HG02678 (cell line): ENCODE results near the gene GTPBP8.

ENCODE experiments used
- ATAC-seq: cut with Tn5 transposase; IDR thresholded peaks from one replicate; pipeline ENCODE4 v1.9.1; 2021; ENCODE audit warnings: mild to moderate bottlenecking, moderate library complexity; ENCODE audit not compliant: unreplicated experiment

GTPBP8 gene

DNA sequence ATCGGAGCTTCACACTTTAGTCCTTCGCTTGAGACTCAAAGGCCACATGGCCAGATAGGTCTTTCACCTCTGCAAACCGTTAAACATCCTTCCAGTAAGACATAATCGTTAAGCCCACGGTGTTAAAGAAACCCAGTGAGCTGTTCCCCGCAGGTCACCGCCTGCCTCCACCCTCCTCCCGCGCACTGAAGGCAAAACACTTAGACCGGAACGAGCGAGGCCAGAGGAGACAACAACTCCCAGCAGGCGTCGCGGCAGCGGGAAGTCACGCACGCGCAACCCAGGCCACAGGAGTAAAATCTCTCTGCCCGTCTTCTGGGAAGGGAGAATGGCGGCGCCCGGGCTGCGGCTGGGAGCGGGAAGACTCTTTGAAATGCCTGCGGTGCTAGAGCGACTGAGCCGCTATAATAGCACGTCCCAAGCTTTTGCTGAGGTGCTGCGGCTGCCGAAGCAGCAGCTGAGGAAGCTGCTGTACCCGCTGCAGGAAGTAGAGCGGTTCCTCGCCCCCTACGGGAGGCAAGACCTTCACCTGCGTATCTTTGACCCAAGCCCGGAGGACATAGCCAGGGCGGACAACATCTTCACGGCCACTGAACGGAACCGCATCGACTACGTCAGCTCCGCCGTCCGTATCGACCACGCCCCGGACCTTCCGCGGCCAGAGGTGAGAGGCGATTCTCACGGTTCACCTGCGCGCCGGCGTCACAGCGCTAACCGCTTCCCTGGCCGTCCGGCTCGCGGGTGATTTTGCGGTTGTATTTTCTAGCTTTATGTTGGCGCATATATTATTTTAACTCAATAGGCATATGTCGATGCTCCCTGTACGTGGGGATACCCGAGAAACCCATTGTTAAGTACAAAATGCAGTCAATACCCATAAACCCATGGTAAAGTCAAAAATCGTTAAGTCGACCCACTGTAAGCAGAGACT, at the start of gene GTPBP8:
Gene GTPBP8 (plus strand): TSS at position 313 of the 931 bp plus-strand sequence. CDS start 16 bp downstream, at position 329.
- peak; percentile 94 for ATAC-seq

DNA sequence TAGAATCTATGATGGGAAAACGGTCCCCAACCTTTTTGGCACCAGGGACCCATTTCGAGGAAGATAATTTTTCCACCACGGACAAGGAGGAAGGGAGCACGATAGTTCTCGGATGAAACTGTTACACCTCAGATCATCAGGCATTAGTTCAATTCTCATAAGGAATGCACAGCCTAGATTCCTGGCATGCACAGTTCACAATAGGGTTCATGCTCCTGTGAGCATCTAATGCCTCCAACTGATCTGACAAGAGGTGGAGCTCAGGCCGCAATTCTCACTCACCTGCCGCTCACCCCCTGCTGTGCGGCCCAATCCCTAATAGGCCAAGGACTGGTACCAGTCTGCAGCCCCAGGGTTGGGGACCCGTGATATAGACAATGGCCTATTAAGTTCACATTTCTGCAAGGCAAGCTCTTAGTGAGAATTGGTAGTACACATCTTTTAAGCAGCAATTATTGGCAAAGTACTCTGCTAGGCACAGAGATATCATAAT, 42.4 kb upstream of the GTPBP8 start:
- ATAC-seq, result no peak

- no peak for ATAC-seq
Measured at GRCh38 chr3:112956351-112956750, 34.4 kb upstream of the GTPBP8 start.

GRCh38 chr3:112958811-112959560, 31.8 kb upstream of the GTPBP8 start:
- ATAC-seq, result no peak

GRCh38 chr3:112963683-112964082, 27.1 kb upstream of the GTPBP8 start:
- no peak for ATAC-seq

DNA sequence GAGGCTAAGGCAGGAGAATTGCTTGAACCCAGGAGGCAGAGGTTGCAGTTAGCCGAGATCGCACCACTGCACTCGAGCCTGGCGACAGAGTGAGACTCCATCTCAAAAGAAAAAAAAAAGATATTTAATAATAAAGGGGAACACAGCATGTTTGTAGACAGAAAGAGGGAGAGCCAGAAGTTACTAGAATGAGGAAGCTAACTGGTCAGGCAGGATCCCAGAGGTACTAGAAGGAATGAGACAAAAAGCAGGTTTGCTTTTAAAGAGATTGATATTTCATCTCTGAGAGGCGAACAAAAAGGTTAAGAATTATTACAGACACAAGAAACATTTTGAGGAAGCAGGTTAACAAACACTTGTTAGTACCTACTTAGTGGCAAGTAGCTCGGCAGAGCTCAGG, 25.1 kb upstream of the GTPBP8 start:
- no peak for ATAC-seq

DNA sequence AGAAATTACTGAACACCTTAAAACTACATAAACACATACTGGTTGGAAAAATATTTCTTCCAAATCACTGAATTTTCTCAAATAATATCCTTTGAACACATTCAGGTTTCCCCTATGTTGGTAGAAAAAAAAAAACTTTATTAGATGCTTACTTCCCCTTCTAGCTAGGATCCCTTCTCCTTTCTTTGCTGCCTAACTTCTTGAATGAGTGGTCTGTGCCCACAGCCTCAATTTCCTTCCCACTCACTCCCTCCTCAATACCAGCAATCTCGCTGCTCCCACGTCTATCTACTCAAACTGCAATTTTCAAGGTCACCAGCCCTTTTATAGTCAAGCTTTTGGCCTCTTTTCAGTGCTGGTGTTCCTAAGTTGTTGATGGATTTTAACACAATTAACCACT, 24.2 kb upstream of the GTPBP8 start:
- ATAC-seq, result no peak

DNA sequence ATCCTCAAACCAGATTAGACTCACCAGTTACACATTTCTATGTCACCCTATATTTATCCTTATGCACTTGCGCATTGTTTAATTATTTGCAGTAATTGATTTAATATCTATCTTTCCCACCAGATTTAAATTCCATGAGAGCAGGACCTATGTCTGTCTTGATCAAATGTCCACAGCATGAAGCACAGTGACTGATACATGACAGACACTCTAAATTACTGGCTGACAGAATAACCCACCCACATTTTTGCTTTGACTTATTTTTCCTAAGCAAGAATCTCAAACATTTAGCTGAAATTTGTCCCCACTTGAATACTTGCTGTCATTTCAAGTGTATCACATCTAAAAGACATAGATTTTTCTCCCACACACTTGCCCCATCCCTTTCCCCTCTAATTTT, 23.4 kb upstream of the GTPBP8 start:
- no peak for ATAC-seq

DNA sequence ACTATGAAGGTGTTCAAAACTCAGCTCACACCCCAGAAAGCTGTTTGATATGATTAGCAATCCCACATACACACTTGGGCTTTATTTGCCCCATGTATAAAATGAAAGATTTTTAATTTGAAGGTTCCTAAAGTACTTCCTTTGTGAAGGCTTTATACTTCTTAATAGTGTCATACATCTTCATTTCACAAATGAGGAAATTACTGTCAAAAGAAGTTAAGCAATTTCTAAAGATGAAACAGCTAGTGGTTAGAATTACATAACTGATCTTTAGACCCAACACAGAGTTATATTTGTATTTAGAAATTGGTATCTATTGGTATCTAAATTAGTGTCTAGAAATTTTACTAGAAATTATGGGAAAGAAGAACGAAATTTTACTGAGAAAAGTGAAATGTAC, 23.0 kb upstream of the GTPBP8 start:
- no peak for ATAC-seq

DNA sequence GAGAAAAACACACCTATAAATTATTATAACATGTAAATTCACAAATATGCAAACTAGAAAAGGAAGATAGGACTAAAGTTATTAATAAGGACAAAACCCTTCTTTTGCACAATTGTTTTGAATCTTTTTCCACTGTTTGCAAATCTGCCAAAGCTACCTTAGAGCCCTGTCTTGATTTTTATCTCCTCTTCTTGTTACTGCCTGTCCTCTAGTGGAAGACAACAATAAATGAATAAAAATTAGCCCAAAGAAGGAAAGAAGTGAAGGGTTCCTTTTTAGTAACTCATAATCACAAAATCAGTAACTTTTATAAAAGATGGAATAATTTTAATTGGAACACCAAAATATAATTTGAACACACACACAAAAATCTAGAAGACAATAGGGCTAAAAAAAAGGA, 18.6 kb upstream of the GTPBP8 start:
- ATAC-seq, result no peak

DNA sequence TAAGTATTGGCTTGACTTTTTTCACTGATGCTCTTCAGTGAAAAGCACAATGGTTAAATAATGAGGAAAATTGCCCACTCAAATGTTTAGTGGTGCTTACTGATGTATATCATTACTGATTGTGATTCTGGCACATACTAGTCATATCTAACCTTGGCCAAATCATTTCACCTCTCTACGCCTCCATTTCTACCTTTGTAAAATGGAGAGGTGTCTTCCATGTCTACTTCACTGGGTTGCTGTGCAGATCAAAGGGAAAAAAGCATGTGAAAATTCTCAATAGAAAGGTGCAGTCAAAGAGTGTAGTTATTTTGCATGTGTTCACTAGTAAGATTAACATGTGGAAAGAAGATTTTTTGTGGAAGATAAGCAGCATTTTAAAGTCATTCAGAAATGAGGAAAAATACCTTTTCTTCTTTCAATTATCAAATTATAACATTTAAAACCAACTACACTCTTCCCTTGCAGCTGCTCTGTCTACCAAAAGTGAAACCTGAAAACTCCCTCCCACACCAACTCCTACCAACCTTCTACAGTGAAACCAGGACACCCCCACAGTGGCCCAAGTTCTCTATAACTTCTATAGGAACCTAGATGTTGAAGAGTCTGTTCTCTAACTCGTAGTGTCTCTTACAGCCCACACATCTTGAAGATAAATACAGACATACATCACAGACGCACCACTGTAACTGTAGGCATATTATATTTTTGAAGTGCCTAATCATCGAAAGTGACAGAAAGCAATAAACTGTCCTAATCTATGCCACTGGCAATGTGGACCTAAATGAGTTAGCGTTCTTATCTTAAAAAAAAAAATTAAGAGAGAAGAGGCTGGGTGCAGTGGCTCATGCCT, 17.2 kb upstream of the GTPBP8 start:
- peak; percentile 93 for ATAC-seq

DNA sequence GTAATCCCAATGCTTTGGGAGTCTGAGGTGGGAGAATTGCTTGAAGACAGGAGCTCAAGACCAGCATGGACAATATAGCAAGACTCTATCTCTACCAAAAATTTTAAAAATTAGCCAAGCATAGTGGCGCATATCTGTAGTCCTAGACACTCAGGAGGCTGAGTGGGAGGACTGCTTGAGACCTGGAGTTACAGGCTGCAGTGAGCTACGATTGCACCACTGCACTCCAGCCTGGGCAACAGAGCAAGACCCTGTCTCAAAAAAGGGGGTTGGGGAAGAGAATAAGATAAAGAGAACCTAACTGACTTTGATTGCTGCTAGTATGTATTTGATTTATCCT, 16.6 kb upstream of the GTPBP8 start:
- no peak for ATAC-seq

DNA sequence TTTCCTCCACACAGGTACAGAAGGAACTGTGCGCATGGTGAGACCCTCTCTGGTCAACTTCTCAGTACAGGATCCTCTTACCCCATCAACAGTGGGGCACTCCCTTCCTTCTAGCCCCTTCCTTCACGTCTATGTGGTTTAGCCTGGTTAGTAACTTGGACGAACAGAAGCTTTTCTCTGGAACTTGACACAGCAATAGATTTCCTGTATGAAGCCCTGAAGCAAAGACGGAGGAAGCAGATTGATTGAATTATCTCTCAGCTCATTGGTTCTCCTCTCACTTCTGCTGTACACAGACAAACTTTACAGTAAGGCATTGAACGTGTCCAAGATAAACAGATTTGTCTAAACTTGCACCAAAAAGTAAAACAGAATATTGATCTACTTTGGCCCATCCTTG, 15.9 kb upstream of the GTPBP8 start, which contains the start of gene CD200R1:
Gene CD200R1 (minus strand): TSS at position 210 of the 400 bp plus-strand sequence. CDS start 246 bp downstream, outside the sequence.
- no peak for ATAC-seq

DNA sequence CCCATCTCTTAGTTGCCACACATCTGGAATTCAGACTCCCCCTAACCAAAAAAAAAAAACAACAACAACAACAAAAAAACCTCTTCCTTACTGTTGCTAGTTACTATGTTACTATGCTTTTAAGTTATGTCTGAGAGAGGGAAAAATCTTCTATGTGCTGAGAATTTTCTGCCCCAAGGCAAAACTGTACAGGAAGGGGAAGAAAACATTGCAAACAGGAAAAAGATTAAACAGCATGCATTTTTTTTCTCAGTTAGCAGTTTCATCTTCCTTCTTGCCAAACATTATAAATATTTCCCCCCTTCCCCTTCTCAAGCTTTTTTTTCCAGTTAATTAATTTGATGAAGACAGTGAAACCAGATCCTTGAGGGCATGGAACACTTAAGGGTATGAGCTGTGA, 14.8 kb upstream of the GTPBP8 start:
- ATAC-seq, result no peak

DNA sequence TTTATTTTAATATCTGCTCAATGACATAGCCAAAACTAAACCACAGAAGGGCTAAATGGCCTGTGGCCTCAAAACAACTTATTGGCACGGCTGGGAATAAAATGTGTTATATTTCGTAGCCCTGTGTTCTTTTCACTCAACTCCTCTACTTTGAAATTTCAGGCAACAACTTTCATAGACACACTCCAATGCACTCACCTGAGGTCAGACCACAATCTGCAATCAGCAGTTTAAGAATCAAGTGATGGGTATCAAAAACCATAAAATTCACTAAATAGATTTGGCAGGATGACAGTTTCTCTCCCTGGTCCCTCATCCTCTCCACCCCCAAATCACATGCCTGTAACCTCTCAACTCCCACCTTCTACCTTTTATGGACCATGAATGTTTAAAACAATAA, 13.8 kb upstream of the GTPBP8 start:
- ATAC-seq, result no peak

- no peak for ATAC-seq
Measured at GRCh38 chr3:112979244-112979832, 11.4 kb upstream of the GTPBP8 start.

- no peak for ATAC-seq
Measured at GRCh38 chr3:112980080-112980479, 10.7 kb upstream of the GTPBP8 start.

DNA sequence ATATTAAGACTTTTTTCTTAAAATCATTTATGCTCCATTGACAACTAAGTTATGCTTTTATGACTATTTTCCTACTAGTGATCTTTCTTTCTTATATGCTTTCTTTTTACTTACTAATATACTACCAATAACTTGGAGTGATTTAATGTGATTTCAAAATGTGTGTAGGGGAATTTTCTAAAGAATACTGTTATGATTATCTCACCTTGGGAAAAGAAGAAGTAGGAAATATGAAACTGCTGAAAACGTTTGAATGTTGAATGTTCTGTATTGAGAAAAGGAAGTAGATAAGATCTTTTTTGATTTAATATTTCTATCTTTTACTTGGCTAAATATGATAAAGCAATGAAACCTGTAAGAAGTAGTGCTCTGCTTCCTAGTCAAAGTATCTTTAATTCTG, 8.1 kb upstream of the GTPBP8 start:
- no peak for ATAC-seq

DNA sequence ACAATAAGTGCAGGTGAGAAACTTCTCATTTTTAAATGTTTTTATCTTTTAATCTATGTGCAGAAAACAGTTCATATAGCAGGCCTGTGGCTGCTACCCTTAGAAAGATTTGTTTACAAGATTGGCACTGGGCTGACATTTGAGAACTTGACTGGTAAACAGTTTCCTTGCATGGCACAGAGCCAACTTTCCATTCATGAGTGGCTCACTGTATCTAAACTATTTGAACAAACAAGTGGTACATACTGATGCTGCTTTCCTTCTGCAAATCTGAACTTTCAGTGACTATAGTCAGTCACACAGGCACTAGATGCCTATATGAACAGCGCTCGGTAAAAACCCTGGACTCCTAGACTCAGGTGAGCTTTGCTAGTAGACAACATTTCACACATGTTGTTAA, 6.3 kb upstream of the GTPBP8 start:
- peak; percentile 49 for ATAC-seq

DNA sequence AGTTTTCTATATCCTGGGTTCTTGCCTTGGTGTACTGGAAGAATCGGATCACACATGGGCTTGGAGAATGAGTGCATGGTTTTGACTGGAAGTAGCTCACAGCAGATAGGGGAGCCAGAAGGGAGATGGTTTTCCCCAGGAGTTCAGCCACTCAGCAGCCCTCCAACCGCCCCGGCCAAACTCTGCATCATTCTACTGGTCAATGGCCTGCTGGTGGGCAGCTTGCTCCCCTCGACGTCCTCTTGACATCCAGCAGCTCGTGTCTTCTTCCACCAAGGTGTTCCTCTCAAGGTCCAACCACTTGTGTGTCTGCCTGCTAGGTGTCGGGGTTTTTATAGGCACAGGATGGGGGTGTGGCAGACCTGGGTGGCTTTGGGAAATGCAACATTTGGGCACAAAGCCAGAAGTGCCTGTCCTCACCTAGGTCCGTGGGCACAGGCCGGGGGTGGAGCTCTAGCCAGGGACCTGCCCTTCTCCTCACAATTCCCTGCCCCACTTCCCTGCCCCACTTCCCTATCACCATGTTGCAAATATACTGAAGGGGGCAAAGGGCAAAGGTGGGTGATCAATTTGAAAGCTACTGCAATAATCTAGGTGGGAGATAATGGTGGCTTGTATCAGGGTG, 3.0 kb upstream of the GTPBP8 start:
- ATAC-seq, result no peak
